Upper lobe of left lung (tissue), 4 donors: ENCODE results near the gene CALCR.

Experiments used
- CTCF ChIP-seq, 6 experiments: fragments of 450-650 bp in 4 of 6; fragments of 200-600 bp in 2 of 6; sonication (generic) in 2 of 6; IDR thresholded peaks; one replicate each; pipeline ENCODE4 v1.5.1; 2016 to 2019; ENCODE audit warnings: antibody characterized with exemption in 6 of 6
- POLR2A ChIP-seq, 4 donors: fragments of 450-650 bp; IDR thresholded peaks; one replicate each; pipeline ENCODE4 v1.5.1; 2016 to 2017; ENCODE audit warnings: antibody characterized with exemption in 4 of 4, mild to moderate bottlenecking in 2 of 4

- TF ChIP-seq CTCF (IDR thresholded peaks at IDR 0.05) (no peak), POLR2A (IDR thresholded peaks at IDR 0.05) (no peak)
Observed at GRCh38 chr7:93390660-93391059, 183.9 kb downstream of the CALCR start.
